ENCODE data around the gene TRIOBP. TPM values are rescaled to one million over a fixed set of nuclear protein-coding genes. Genes with fewer than 3 reads are reported as not detected.
A peak's percentile ranks its signal among the peaks of the same experiment; 100 is the strongest.

The TRIOBP gene
- total and polyA plus RNA-seq, 2 of the 13 experiments (the other 11 are each of a cell fraction or from before 2014, with no cell fraction given) = 6.1 to 15.4 TPM

DNA sequence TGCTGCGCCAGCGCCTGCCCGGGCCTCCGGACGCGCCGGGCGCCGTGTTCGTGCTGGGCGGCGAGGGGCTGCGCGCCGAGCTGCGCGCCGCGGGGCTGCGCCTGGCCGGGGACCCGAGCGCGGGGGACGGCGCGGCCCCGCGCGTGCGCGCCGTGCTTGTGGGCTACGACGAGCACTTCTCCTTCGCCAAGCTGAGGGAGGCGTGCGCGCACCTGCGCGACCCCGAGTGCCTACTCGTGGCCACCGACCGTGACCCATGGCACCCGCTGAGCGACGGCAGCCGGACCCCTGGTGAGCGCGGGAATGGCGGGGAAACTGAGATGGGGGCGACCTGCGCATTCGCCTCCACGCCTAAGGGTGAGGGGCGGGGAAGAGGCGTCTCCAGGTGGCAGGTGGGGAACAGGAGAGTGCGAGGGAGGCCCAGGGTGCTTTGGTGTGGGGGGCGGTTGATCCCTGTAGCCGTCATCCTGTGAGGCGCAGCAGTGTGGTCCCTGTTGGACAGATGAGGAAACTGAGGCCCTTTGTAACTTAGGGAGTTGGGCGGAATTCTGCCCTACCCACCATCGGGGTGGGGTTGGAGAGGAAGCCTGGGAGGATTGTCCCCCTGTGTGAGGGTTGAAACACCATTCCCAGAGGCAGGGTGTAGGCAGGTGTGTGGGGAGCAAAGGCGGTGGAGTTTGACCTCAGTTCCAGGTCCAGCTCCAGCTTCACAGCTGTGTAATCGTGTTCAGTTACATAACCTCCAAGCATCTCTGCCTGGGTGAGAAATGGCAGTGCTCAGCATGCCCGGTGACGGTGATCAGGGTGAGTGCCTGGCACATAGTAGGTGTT, 37.6 kb upstream of the TRIOBP start (continued):
- TF ChIP-seq, protein P1, sequence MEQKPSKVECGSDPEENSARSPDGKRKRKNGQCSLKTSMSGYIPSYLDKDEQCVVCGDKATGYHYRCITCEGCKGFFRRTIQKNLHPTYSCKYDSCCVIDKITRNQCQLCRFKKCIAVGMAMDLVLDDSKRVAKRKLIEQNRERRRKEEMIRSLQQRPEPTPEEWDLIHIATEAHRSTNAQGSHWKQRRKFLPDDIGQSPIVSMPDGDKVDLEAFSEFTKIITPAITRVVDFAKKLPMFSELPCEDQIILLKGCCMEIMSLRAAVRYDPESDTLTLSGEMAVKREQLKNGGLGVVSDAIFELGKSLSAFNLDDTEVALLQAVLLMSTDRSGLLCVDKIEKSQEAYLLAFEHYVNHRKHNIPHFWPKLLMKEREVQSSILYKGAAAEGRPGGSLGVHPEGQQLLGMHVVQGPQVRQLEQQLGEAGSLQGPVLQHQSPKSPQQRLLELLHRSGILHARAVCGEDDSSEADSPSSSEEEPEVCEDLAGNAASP (CRISPR knock-in tag; IDR thresholded peaks at IDR 0.05; ENCODE audit: borderline replicate concordance) = peak; percentile 54; the same call in 1 of the 2 replicates
- peak; percentile 80; the same call in 1 of the 2 replicates for TF ChIP-seq TARDBP (CRISPR knock-in tag; IDR thresholded peaks at IDR 0.05)
- peak; percentile 75; the same call in 1 of the 2 replicates for TF ChIP-seq RXRA (CRISPR knock-in tag; IDR thresholded peaks at IDR 0.05)
- TF ChIP-seq LCORL (IDR thresholded peaks at IDR 0.05) = no peak
- peak; percentile 62; the same call in 1 of the 2 replicates for TF ChIP-seq LCORL (CRISPR knock-in tag; IDR thresholded peaks at IDR 0.05)
- TF ChIP-seq SP4 (CRISPR knock-in tag; IDR thresholded peaks at IDR 0.05) = peak; percentile 59; the same call in 1 of the 2 replicates
- TF ChIP-seq, protein P2, sequence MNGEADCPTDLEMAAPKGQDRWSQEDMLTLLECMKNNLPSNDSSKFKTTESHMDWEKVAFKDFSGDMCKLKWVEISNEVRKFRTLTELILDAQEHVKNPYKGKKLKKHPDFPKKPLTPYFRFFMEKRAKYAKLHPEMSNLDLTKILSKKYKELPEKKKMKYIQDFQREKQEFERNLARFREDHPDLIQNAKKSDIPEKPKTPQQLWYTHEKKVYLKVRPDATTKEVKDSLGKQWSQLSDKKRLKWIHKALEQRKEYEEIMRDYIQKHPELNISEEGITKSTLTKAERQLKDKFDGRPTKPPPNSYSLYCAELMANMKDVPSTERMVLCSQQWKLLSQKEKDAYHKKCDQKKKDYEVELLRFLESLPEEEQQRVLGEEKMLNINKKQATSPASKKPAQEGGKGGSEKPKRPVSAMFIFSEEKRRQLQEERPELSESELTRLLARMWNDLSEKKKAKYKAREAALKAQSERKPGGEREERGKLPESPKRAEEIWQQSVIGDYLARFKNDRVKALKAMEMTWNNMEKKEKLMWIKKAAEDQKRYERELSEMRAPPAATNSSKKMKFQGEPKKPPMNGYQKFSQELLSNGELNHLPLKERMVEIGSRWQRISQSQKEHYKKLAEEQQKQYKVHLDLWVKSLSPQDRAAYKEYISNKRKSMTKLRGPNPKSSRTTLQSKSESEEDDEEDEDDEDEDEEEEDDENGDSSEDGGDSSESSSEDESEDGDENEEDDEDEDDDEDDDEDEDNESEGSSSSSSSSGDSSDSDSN (CRISPR knock-in tag; IDR thresholded peaks at IDR 0.05) = peak; percentile 55; the same call in 1 of the 2 replicates
- peak; percentile 80 for TF ChIP-seq POLR2AphosphoS5 (IDR thresholded peaks at IDR 0.05; ENCODE audit: low read depth, low read length)
- no peak for TF ChIP-seq STAT5B (CRISPR knock-in tag; IDR thresholded peaks at IDR 0.05)
- TF ChIP-seq, protein P3, sequence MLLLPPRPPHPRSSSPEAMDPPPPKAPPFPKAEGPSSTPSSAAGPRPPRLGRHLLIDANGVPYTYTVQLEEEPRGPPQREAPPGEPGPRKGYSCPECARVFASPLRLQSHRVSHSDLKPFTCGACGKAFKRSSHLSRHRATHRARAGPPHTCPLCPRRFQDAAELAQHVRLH (CRISPR knock-in tag; IDR thresholded peaks at IDR 0.05; ENCODE audit: borderline replicate concordance, low read depth) = peak; percentile 54; the same call in 1 of the 2 replicates
- TF ChIP-seq DPF2 (CRISPR knock-in tag; IDR thresholded peaks at IDR 0.05; ENCODE audit: borderline replicate concordance, low read depth) = peak; percentile 75; the same call in 1 of the 2 replicates
- TF ChIP-seq, protein P4, sequence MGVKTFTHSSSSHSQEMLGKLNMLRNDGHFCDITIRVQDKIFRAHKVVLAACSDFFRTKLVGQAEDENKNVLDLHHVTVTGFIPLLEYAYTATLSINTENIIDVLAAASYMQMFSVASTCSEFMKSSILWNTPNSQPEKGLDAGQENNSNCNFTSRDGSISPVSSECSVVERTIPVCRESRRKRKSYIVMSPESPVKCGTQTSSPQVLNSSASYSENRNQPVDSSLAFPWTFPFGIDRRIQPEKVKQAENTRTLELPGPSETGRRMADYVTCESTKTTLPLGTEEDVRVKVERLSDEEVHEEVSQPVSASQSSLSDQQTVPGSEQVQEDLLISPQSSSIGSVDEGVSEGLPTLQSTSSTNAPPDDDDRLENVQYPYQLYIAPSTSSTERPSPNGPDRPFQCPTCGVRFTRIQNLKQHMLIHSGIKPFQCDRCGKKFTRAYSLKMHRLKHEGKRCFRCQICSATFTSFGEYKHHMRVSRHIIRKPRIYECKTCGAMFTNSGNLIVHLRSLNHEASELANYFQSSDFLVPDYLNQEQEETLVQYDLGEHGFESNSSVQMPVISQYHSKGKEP (CRISPR knock-in tag; IDR thresholded peaks at IDR 0.05) = no peak
- TF ChIP-seq BORCS8-MEF2B (CRISPR knock-in tag; IDR thresholded peaks at IDR 0.05) = peak; percentile 29; the same call in 1 of the 2 replicates
- peak; percentile 98 for TF ChIP-seq ZKSCAN1 (IDR thresholded peaks at IDR 0.05; ENCODE audit: low read length)
- TF ChIP-seq, protein P5, sequence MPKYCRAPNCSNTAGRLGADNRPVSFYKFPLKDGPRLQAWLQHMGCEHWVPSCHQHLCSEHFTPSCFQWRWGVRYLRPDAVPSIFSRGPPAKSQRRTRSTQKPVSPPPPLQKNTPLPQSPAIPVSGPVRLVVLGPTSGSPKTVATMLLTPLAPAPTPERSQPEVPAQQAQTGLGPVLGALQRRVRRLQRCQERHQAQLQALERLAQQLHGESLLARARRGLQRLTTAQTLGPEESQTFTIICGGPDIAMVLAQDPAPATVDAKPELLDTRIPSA (CRISPR knock-in tag; IDR thresholded peaks at IDR 0.05; ENCODE audit: borderline replicate concordance) = no peak
- TF ChIP-seq MED8 (CRISPR knock-in tag; IDR thresholded peaks at IDR 0.05; ENCODE audit: insufficient replicate concordance) = peak; percentile 32
- no peak for TF ChIP-seq ZNF264 (CRISPR knock-in tag; IDR thresholded peaks at IDR 0.05)
- TF ChIP-seq, protein P6, sequence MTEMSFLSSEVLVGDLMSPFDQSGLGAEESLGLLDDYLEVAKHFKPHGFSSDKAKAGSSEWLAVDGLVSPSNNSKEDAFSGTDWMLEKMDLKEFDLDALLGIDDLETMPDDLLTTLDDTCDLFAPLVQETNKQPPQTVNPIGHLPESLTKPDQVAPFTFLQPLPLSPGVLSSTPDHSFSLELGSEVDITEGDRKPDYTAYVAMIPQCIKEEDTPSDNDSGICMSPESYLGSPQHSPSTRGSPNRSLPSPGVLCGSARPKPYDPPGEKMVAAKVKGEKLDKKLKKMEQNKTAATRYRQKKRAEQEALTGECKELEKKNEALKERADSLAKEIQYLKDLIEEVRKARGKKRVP (CRISPR knock-in tag; IDR thresholded peaks at IDR 0.05) = no peak
- TF ChIP-seq, protein P7, sequence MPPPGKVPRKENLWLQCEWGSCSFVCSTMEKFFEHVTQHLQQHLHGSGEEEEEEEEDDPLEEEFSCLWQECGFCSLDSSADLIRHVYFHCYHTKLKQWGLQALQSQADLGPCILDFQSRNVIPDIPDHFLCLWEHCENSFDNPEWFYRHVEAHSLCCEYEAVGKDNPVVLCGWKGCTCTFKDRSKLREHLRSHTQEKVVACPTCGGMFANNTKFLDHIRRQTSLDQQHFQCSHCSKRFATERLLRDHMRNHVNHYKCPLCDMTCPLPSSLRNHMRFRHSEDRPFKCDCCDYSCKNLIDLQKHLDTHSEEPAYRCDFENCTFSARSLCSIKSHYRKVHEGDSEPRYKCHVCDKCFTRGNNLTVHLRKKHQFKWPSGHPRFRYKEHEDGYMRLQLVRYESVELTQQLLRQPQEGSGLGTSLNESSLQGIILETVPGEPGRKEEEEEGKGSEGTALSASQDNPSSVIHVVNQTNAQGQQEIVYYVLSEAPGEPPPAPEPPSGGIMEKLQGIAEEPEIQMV (CRISPR knock-in tag; IDR thresholded peaks at IDR 0.05; ENCODE audit: low read depth) = 0 out of 2 replicates have a peak, but pooled peaks have one; percentile 34
